Vagina (tissue), 2 donors: ENCODE data around the gene NINJ2. TPM values are rescaled to one million over a fixed set of nuclear protein-coding genes. Genes with fewer than 3 reads are reported as not detected.

Source experiments
- DNase-seq, 2 donors: peaks; one replicate each; pipeline ENCODE4 v3.0.0-alpha.2; 2017; ENCODE audit errors: extremely low spot score in 2 of 2
- H3K27ac ChIP-seq: fragments of 200-600 bp; sonication (generic); one replicate; pipeline ENCODE4 v1.5.1; 2019
- H3K27me3 ChIP-seq: fragments of 200-600 bp; sonication (generic); one replicate; pipeline ENCODE4 v1.5.1; 2019
- H3K36me3 ChIP-seq, 2 donors: fragments of 200-600 bp; sonication (generic); one replicate each; pipeline ENCODE4 v1.5.1; 2017 to 2019
- H3K4me1 ChIP-seq: fragments of 200-600 bp; sonication (generic); one replicate; pipeline ENCODE4 v1.5.1; 2019
- H3K4me3 ChIP-seq, 2 donors: fragments of 200-600 bp; sonication (generic); 1 replicate in 1 of 2; 2 replicates in 1 of 2; pipeline ENCODE4 v1.5.1; 2016 to 2019
- H3K9me3 ChIP-seq: fragments of 200-600 bp; sonication (generic); one replicate; pipeline ENCODE4 v1.5.1; 2019
- CTCF ChIP-seq, 3 experiments: fragments of 450-650 bp in 2 of 3; fragments of 200-600 bp in 1 of 3; sonication (generic) in 1 of 3; IDR thresholded peaks; one replicate each; pipeline ENCODE4 v1.5.1; 2017 to 2019; ENCODE audit warnings: antibody characterized with exemption in 3 of 3, mild to moderate bottlenecking in 2 of 3, moderate library complexity in 2 of 3
- POLR2A ChIP-seq, 2 donors: fragments of 450-650 bp; IDR thresholded peaks; one replicate each; pipeline ENCODE4 v1.6.1; 2017; ENCODE audit warnings: antibody characterized with exemption in 2 of 2, mild to moderate bottlenecking in 2 of 2, moderate library complexity in 2 of 2
- POLR2AphosphoS5 ChIP-seq, 2 donors: sonication (generic); formaldehyde crosslinking; IDR thresholded peaks; one replicate each; pipeline ENCODE4 v1.9.0; 2017; ENCODE audit warnings: antibody characterized with exemption in 2 of 2, mild to moderate bottlenecking in 2 of 2, low read depth in 1 of 2; ENCODE audit not compliant: insufficient read depth in 1 of 2
- intact Hi-C: fragments of 100-400 bp; cut with DNase I; formaldehyde crosslinking; loops from one replicate; pipeline ENCODE4 v1.15.1; 2023
- total RNA-seq: library from RNA; depleted of rRNA; stranded (reverse); fragments of >200 nt; gene quantifications from one replicate; pipeline ENCODE4 v1.2.3, GENCODE V29; 2016

Gene NINJ2
- total RNA-seq, 1 donor from 2014 or later: 23.8 TPM

DNA sequence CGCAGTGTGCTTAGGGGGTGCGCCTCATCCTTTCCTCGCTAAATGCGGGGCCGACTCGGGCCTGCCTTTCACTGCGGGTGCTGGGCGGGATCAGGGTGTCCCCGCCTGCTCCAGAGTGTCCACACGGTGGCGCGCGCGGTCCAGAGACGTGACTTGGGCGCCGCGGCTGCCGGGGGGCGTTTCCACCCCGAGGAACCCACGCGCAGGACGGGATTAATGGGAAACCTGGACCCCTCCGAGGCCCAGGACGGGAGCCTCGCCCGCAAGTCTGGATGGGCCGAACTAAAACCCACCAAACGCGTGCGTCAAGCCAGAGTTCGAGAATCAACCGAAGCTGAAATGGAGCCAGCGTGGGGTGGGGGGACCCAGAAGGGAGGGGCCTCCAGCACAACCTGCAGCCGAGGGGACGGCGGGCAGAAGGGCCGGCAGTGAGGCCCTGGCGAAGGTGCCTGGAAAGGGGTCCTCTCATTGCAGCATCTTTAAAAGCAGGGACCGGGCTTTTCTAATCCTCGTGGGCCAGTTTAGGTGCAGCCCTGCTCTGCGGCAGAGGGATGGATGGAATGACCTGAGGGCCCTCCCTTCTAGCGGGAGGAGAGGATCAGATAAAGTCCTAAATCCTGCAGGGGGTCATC is 93.3 kb downstream of the NINJ2 start:
- intact Hi-C loops: loop anchor here (2.0 kb wide), 3 partner anchors 183 to 381 kb away; partner anchors contain the start of gene WNK1
- peak in 1 of 2 donors; percentile 47 for TF ChIP-seq POLR2AphosphoS5 (IDR thresholded peaks at IDR 0.05; ENCODE audit: insufficient read depth in 1 of 2, low read depth in 1 of 2)
- TF ChIP-seq CTCF (IDR thresholded peaks at IDR 0.05): peak; percentile 89 to 94 (median 93)
- no peak for TF ChIP-seq POLR2A (IDR thresholded peaks at IDR 0.05)
- DNase-seq: no peak
- Histone ChIP-seq H3K27me3 (no peaks in the 10 kb centered on the region), H3K9me3 (no peaks in the 10 kb centered on the region), H3K36me3 (no peaks in the 10 kb centered on the region), H3K4me3 (peak overlapping the region; percentile 54 to 57), H3K27ac (peak overlapping the region; percentile 92), H3K4me1 (peaks cover 45% of the 10 kb centered on the region)

- H3K27ac ChIP-seq: peak overlapping the region; percentile 92
- no peaks in the 10 kb centered on the region for H3K36me3 ChIP-seq
- peak overlapping the region; percentile 54 to 57 for H3K4me3 ChIP-seq
- H3K4me1 ChIP-seq: peaks cover 38% of the 10 kb centered on the region
- H3K9me3 ChIP-seq: no peaks in the 10 kb centered on the region
- no peak for DNase-seq
- TF ChIP-seq POLR2AphosphoS5 (IDR thresholded peaks at IDR 0.05; ENCODE audit: insufficient read depth in 1 of 2, low read depth in 1 of 2): no peak
- TF ChIP-seq POLR2A (IDR thresholded peaks at IDR 0.05): no peak
- TF ChIP-seq CTCF (IDR thresholded peaks at IDR 0.05): no peak
- intact Hi-C loops: no loop called here
- no peaks in the 10 kb centered on the region for H3K27me3 ChIP-seq
These were observed 94.1 kb downstream of the NINJ2 start for GRCh38 chr12:569091-569676.

- no peak for DNase-seq
- Histone ChIP-seq H3K9me3 (no peaks in the 10 kb centered on the region), H3K27me3 (no peaks in the 10 kb centered on the region), H3K4me3 (no peak overlapping the region), H3K4me1 (peaks cover 31% of the 10 kb centered on the region), H3K36me3 (no peaks in the 10 kb centered on the region), H3K27ac (no peak overlapping the region)
- intact Hi-C loops: no loop called here
- TF ChIP-seq POLR2A (IDR thresholded peaks at IDR 0.05): no peak
- no peak for TF ChIP-seq POLR2AphosphoS5 (IDR thresholded peaks at IDR 0.05; ENCODE audit: insufficient read depth in 1 of 2, low read depth in 1 of 2)
- no peak for TF ChIP-seq CTCF (IDR thresholded peaks at IDR 0.05)
These were observed 94.8 kb downstream of the NINJ2 start for GRCh38 chr12:568486-568885.

DNA sequence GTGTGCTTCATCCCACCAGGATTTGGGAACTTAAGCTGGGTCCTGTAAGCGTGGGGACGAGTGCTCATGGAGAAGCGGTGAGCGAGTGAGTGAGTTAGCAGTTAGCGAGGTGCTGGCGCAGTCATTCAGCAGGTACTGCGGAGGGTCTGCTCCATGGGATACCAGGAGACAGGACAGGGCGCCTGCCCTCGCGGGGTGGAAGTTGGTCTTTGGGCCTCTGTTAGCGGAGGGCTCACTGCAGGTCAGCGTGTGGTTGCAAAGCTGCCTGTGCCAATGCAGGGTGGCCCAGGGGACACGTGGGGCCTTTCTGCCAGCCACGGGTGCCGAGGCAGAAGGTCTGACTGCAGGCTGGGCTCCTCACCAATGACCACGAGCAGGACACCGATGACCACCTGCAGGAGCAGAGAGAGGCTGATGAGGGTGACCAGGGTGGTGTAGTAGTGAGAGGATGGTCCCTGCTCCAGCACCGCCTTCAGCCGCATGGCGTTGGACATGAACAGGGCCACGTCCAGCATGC is 97.6 kb downstream of the NINJ2 start:
- TF ChIP-seq POLR2A (IDR thresholded peaks at IDR 0.05) (no peak), CTCF (IDR thresholded peaks at IDR 0.05) (no peak), POLR2AphosphoS5 (IDR thresholded peaks at IDR 0.05; ENCODE audit: insufficient read depth in 1 of 2, low read depth in 1 of 2) (no peak)
- H3K36me3 ChIP-seq: no peaks in the 10 kb centered on the region
- intact Hi-C loops: no loop called here
- no peak overlapping the region for H3K4me3 ChIP-seq
- no peak overlapping the region for H3K27ac ChIP-seq
- no peaks in the 10 kb centered on the region for H3K9me3 ChIP-seq
- DNase-seq: no peak
- H3K4me1 ChIP-seq: peaks cover 12% of the 10 kb centered on the region
- H3K27me3 ChIP-seq: no peaks in the 10 kb centered on the region

DNA sequence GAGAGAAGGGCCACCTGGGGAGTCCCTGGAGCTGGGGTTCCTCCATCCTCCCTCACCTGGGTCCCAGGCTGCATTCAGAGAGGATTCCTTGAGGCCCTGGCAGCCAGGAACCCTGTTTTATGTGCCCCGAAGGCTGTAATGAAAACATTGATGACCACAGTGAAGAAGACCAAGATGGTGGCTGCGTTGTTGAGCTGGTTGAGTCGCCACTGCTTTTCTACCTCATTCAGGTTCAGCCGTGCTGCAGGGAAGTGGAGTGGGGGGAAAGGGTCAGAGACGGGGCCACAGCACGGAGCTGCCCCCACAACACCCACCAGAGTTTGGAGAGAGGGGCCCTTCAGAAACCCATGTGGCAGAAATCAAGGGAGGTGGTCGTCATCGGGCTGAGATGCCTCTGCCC is 98.1 kb downstream of the NINJ2 start:
- no peak for DNase-seq
- no peak for TF ChIP-seq POLR2A (IDR thresholded peaks at IDR 0.05)
- no peak for TF ChIP-seq CTCF (IDR thresholded peaks at IDR 0.05)
- no peak for TF ChIP-seq POLR2AphosphoS5 (IDR thresholded peaks at IDR 0.05; ENCODE audit: insufficient read depth in 1 of 2, low read depth in 1 of 2)
- no peak overlapping the region for H3K27ac ChIP-seq
- H3K36me3 ChIP-seq: no peaks in the 10 kb centered on the region
- intact Hi-C loops: no loop called here
- no peak overlapping the region for H3K4me3 ChIP-seq
- H3K9me3 ChIP-seq: no peaks in the 10 kb centered on the region
- no peaks in the 10 kb centered on the region for H3K27me3 ChIP-seq
- peaks cover 10% of the 10 kb centered on the region for H3K4me1 ChIP-seq
